ENCODE results near the gene DNASE1L2.

DNASE1L2 gene

GRCh38 chr16:2232094-2232990, 3.9 kb upstream of the DNASE1L2 start:
- no peak for DNase-seq (ENCODE audit: extremely low read depth, low read depth)

GRCh38 chr16:2233046-2233775, 3.0 kb upstream of the DNASE1L2 start:
- TF ChIP-seq CTCF (IDR thresholded peaks at IDR 0.05; ENCODE audit: low read depth, low read length) = no peak
- DNase-seq (ENCODE audit: extremely low read depth, low read depth) = no peak

More at GRCh38 chr16:2232094-2232990, 3.9 kb upstream of the DNASE1L2 start:
- TF ChIP-seq CTCF (IDR thresholded peaks at IDR 0.05; ENCODE audit: low read depth, low read length) = no peak

GRCh38 chr16:2233872-2234812, 2.1 kb upstream of the DNASE1L2 start:
- DNase-seq (ENCODE audit: extremely low read depth, low read depth) = no peak
- no peak for TF ChIP-seq CTCF (IDR thresholded peaks at IDR 0.05; ENCODE audit: low read depth, low read length)

- no peak for DNase-seq (ENCODE audit: extremely low read depth, low read depth)
- no peak for TF ChIP-seq CTCF (IDR thresholded peaks at IDR 0.05; ENCODE audit: low read depth, low read length)
These were observed 1.5 kb upstream of the DNASE1L2 start for GRCh38 chr16:2234813-2235170.

- no peak for DNase-seq (ENCODE audit: extremely low read depth, low read depth)
- TF ChIP-seq CTCF (IDR thresholded peaks at IDR 0.05; ENCODE audit: low read depth, low read length) = no peak
These were observed 1.0 kb upstream of the DNASE1L2 start for GRCh38 chr16:2235234-2235651.

- DNase-seq (ENCODE audit: extremely low read depth, low read depth) = no peak
- TF ChIP-seq CTCF (IDR thresholded peaks at IDR 0.05; ENCODE audit: low read depth, low read length) = no peak
These were observed 428 bp upstream of the DNASE1L2 start for GRCh38 chr16:2235695-2236336.

Measured in AG09319 (cell line).